OCI-LY3 (cell line): ENCODE data around the gene INPP5A.

Experiments
- EZH2phosphoT487 ChIP-seq: fragments of 200-600 bp; shearing (Covaris generic); IDR thresholded peaks from 2 replicates; pipeline ENCODE4 v1.6.1; 2018; ENCODE audit warnings: antibody characterized with exemption, mixed run types, low read depth
- TF ChIP-seq, protein P1 (sequence below): fragments of 200-600, 300-600 bp; sonication (generic); IDR thresholded peaks from 2 replicates; pipeline ENCODE4 v1.5.1; 2014; ENCODE audit warnings: antibody characterized with exemption, low read length, low read depth

DNA sequence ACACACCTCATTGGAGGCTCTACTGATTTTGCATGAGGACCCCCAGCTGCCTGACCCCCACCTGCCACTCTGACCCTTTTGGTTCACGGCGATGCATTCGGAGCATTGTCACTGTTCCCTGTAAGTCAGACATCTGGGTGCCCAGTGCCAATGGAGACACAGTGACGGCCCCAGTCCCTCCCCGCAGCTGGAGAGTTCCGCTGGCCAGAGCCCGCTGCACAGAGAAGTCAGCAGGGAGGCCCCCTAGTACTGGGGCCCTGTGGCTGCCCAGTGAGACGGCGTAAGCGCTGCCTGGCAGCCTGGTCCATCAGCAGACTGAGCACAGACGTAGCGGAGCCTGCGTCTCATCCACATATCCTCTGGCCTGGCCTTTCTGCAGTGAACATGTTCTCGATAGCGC, 170.9 kb downstream of the INPP5A start:
- TF ChIP-seq, protein P1, sequence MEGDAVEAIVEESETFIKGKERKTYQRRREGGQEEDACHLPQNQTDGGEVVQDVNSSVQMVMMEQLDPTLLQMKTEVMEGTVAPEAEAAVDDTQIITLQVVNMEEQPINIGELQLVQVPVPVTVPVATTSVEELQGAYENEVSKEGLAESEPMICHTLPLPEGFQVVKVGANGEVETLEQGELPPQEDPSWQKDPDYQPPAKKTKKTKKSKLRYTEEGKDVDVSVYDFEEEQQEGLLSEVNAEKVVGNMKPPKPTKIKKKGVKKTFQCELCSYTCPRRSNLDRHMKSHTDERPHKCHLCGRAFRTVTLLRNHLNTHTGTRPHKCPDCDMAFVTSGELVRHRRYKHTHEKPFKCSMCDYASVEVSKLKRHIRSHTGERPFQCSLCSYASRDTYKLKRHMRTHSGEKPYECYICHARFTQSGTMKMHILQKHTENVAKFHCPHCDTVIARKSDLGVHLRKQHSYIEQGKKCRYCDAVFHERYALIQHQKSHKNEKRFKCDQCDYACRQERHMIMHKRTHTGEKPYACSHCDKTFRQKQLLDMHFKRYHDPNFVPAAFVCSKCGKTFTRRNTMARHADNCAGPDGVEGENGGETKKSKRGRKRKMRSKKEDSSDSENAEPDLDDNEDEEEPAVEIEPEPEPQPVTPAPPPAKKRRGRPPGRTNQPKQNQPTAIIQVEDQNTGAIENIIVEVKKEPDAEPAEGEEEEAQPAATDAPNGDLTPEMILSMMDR = no peak
- no peak for TF ChIP-seq EZH2phosphoT487
